SK-N-SH treated with all-trans-retinoic acid at 6 μM for 48 hours (cell line): ENCODE measurements around the gene BST1.

ENCODE experiments used
- GLIS3 ChIP-seq: fragments of 250-450 bp; sonication (Bioruptor Pico); IDR thresholded peaks from 2 replicates; pipeline ENCODE4 v1.5.0; 2020; ENCODE audit warnings: mild to moderate bottlenecking, moderate library complexity
- ISL1 ChIP-seq: fragments of 250-450 bp; sonication (Bioruptor Pico); IDR thresholded peaks from 2 replicates; pipeline ENCODE4 v2.1.2; 2022; ENCODE audit warnings: mild to moderate bottlenecking, moderate library complexity
- OSR1 ChIP-seq: fragments of 250-450 bp; sonication (Bioruptor Pico); IDR thresholded peaks from 2 replicates; pipeline ENCODE4 v1.8.0; 2022; ENCODE audit warnings: moderate library complexity, mild to moderate bottlenecking, inconsistent platforms
- PATZ1 ChIP-seq: fragments of 250-450 bp; sonication (Bioruptor Pico); IDR thresholded peaks from 2 replicates; pipeline ENCODE4 v1.8.0; 2020; ENCODE audit warnings: mild to moderate bottlenecking, moderate library complexity, borderline replicate concordance
- POU6F1 ChIP-seq: fragments of 250-450 bp; sonication (Bioruptor Pico); IDR thresholded peaks from 2 replicates; pipeline ENCODE4 v1.8.0; 2021; ENCODE audit warnings: low read depth, mild to moderate bottlenecking, moderate library complexity, borderline replicate concordance
- RARB ChIP-seq: fragments of 250-450 bp; sonication (Bioruptor Pico); IDR thresholded peaks from 2 replicates; pipeline ENCODE4 v1.8.0; 2021; ENCODE audit warnings: mild to moderate bottlenecking, moderate library complexity
- ZFP3 ChIP-seq: fragments of 250-450 bp; sonication (Bioruptor Pico); IDR thresholded peaks from 2 replicates; pipeline ENCODE4 v1.5.0; 2020; ENCODE audit warnings: mild to moderate bottlenecking, moderate library complexity
- ZFP30 ChIP-seq: fragments of 450-650 bp; formaldehyde crosslinking; IDR thresholded peaks from 2 replicates; pipeline ENCODE4 v1.5.0; 2022; ENCODE audit warnings: mild to moderate bottlenecking, moderate library complexity
- ZNF70 ChIP-seq: fragments of 450-650 bp; formaldehyde crosslinking; IDR thresholded peaks from 2 replicates; pipeline ENCODE4 v1.5.0; 2020; ENCODE audit warnings: mild to moderate bottlenecking, moderate library complexity
- ZNF8 ChIP-seq: fragments of 450-650 bp; formaldehyde crosslinking; IDR thresholded peaks from 2 replicates; pipeline ENCODE4 v1.5.0; 2020; ENCODE audit warnings: mild to moderate bottlenecking, moderate library complexity

- TF ChIP-seq ZFP3 (CRISPR knock-in tag) (no peak), OSR1 (CRISPR knock-in tag) (no peak), POU6F1 (CRISPR knock-in tag) (no peak), RARB (no peak), ZNF70 (no peak), PATZ1 (CRISPR knock-in tag) (no peak), GLIS3 (CRISPR knock-in tag) (no peak), ZNF8 (CRISPR knock-in tag) (no peak), ISL1 (CRISPR knock-in tag) (no peak), ZFP30 (no peak)
Observed at GRCh38 chr4:15658136-15658770, 44.6 kb upstream of the BST1 start.
